Hepatocyte (in vitro differentiated cells): ENCODE data around the gene PACSIN2.

Experiments
- CTCF ChIP-seq: fragments of 200-600 bp; sonication (generic); IDR thresholded peaks from 2 replicates; pipeline ENCODE4 v1.5.1; 2016; ENCODE audit warnings: antibody characterized with exemption, mild to moderate bottlenecking; ENCODE audit not compliant: poor library complexity
- EZH2 ChIP-seq: fragments of 200-600 bp; sonication (generic); IDR thresholded peaks from 2 replicates; pipeline ENCODE4 v1.6.1; 2016; ENCODE audit warnings: antibody characterized with exemption, mild to moderate bottlenecking, borderline replicate concordance

GRCh38 chr22:42881298-42881697 lies 133.7 kb downstream of the PACSIN2 start:
- no peak for TF ChIP-seq CTCF
- no peak for TF ChIP-seq EZH2
